ENCODE results near the gene GPR32. TPM values are rescaled to one million over a fixed set of nuclear protein-coding genes. Genes with fewer than 3 reads are reported as not detected.
"Not testable (repeated sequence)": the region's sequence is repeated elsewhere in the genome, so short reads cannot be mapped to it uniquely, and the experiment has no call there.

GPR32 gene
- total and polyA plus RNA-seq, 3 donors from 2014 or later, result not detected

DNA sequence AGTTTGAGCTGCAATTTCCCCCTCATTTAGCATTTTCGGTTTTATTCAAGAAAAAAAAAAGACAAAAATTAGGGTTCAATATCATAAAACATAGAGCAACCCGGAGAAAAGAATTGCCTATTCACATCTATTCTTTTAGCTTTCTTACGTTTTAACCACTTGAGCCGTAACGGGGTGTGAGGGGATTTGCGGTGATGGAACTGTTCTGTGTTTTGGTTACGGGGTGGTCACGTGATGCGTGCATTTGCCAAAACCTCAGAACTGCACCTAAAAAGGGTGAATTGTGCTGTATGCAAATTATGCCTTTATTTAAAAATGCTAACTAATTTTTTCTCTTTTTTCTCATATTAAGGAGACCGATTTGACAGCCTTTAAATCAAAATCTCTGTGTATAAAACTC, 25.0 kb upstream of the GPR32 start:
- H3K4me3 ChIP-seq, result no peak overlapping the region
- H3K9me3 ChIP-seq, result no peaks in the 10 kb centered on the region
- DNase-seq, result no peak
- 66 to 72% methylated on average over 10 of the region's 10 CpGs for WGBS, 2 donors
- intact Hi-C loops (cut with DNase I; ENCODE audit: low total_unique reads), result loop anchor here (5.0 kb wide), 1 partner anchor 652 kb away; no protein-coding TSS in a partner anchor
- H3K36me3 ChIP-seq (ENCODE audit: low read depth, missing control alignments), result no peaks in the 10 kb centered on the region
- H3K4me1 ChIP-seq, result no peaks in the 10 kb centered on the region
- TF ChIP-seq, protein P1, sequence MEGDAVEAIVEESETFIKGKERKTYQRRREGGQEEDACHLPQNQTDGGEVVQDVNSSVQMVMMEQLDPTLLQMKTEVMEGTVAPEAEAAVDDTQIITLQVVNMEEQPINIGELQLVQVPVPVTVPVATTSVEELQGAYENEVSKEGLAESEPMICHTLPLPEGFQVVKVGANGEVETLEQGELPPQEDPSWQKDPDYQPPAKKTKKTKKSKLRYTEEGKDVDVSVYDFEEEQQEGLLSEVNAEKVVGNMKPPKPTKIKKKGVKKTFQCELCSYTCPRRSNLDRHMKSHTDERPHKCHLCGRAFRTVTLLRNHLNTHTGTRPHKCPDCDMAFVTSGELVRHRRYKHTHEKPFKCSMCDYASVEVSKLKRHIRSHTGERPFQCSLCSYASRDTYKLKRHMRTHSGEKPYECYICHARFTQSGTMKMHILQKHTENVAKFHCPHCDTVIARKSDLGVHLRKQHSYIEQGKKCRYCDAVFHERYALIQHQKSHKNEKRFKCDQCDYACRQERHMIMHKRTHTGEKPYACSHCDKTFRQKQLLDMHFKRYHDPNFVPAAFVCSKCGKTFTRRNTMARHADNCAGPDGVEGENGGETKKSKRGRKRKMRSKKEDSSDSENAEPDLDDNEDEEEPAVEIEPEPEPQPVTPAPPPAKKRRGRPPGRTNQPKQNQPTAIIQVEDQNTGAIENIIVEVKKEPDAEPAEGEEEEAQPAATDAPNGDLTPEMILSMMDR (IDR thresholded peaks at IDR 0.05), result no peak
- TF ChIP-seq POLR2A (IDR thresholded peaks at IDR 0.05), result no peak
- no peaks in the 10 kb centered on the region for H3K27me3 ChIP-seq
- H3K27ac ChIP-seq, result no peak overlapping the region

DNA sequence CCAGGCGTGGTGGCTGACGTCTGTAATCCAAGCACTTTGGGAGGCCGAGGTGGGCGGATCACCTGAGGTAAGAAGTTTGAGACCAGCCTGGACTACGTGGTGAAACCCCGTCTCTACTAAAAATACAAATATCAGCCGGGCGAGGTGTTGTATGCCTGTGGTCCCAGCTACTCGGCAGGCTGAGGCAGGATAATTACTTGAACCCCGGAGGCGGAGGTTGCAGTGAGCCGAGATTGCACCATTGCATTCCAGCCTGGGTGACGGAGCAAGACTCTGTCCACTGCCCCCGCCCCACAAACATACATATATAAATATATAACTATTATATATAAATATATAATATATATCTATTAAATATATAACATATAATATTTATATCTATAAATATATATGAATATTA, 23.1 kb upstream of the GPR32 start:
- H3K9me3 ChIP-seq; DNase-seq; H3K27me3 ChIP-seq; H3K4me3 ChIP-seq; H3K27ac ChIP-seq; H3K4me1 ChIP-seq; H3K36me3 ChIP-seq (ENCODE audit: low read depth, missing control alignments): not testable (repeated sequence)
- 63 to 83% methylated on average over 14 of the region's 14 CpGs for WGBS, 2 donors
- intact Hi-C loops (cut with DNase I; ENCODE audit: low total_unique reads), result loop anchor here (5.0 kb wide), 1 partner anchor 650 kb away; no protein-coding TSS in a partner anchor

DNA sequence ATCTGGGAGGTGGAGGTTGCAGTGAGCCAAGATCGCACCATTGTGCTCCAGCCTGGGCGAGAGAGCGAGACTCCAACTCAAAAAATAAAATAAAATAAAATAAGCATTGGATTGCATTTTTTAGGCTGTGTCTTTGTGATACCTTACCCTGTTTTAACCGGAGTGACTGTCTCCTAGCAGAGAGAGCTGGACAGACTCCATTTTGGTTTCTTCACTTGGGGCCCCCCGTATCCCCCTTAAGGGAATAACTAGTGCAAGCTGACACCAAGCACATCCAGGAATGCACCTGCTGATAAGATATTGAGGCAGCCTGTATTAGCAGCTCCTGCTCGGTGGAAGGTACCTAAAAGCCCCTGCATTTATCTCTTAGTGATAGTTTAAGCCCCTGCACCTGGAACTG, 20.8 kb upstream of the GPR32 start:
- Histone ChIP-seq H3K36me3 (ENCODE audit: low read depth, missing control alignments) (no peaks in the 10 kb centered on the region), H3K4me1 (no peaks in the 10 kb centered on the region), H3K27ac (no peak overlapping the region), H3K4me3 (no peak overlapping the region), H3K27me3 (no peaks in the 10 kb centered on the region), H3K9me3 (no peaks in the 10 kb centered on the region)
- DNase-seq, result no peak
- intact Hi-C loops (cut with DNase I; ENCODE audit: low total_unique reads), result loop anchor here (5.0 kb wide), 1 partner anchor 648 kb away; no protein-coding TSS in a partner anchor
- WGBS, 2 donors, result 46 to 56% methylated on average over 6 of the region's 6 CpGs
- TF ChIP-seq, protein P1 (IDR thresholded peaks at IDR 0.05), result no peak
- no peak for TF ChIP-seq POLR2A (IDR thresholded peaks at IDR 0.05)

DNA sequence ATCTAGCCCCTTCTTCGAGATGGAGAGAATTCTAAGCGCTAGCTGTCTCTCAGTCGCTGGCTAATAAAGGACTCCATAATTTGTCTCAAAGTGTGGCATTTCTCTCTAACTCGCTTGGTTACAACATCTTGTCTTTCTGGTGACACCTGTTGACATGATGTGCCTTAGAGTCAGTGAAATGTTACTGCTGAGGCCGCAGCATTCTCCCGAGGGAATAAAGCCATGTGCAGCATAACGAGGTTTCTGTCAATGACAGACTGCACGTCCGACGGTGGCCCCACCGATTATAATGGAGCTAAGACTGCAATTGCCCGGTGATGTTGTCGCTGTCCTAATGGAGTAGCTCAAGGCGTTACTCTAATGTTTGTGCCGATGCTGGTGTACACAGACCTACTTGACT, 20.3 kb upstream of the GPR32 start:
- WGBS, 2 donors, result 55 to 64% methylated on average over 15 of the region's 15 CpGs
- intact Hi-C loops (cut with DNase I; ENCODE audit: low total_unique reads), result no loop called here
- no peak overlapping the region for H3K27ac ChIP-seq
- DNase-seq, result no peak
- no peaks in the 10 kb centered on the region for H3K36me3 ChIP-seq (ENCODE audit: low read depth, missing control alignments)
- no peak overlapping the region for H3K4me3 ChIP-seq
- H3K27me3 ChIP-seq, result no peaks in the 10 kb centered on the region
- no peaks in the 10 kb centered on the region for H3K4me1 ChIP-seq
- no peak for TF ChIP-seq POLR2A (IDR thresholded peaks at IDR 0.05)
- TF ChIP-seq, protein P1 (IDR thresholded peaks at IDR 0.05), result no peak
- no peaks in the 10 kb centered on the region for H3K9me3 ChIP-seq

DNA sequence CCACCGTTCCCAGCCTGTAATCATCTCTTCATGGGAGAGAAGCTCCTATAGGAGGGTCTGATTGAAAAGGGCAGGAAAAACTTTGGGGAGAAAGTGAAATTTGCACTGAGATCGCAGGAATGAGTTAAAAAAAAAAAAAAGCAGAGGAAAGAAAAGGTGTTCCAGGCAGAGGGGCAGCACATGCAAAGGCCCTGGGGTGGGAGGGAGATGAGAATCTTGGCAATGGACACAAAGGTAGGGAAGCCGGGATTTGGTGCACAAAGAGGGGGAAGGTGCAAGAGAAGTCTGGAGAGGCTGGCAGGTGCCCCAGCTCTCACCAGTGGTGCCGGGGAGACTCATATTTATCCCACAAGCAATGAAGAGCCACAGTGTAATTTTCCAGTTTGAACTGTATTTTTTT, 16.4 kb upstream of the GPR32 start:
- intact Hi-C loops (cut with DNase I; ENCODE audit: low total_unique reads), result no loop called here
- H3K27ac ChIP-seq, result no peak overlapping the region
- WGBS, 2 donors, result 94 to 97% methylated on average over 4 of the region's 4 CpGs
- H3K4me3 ChIP-seq, result no peak overlapping the region
- H3K9me3 ChIP-seq, result no peaks in the 10 kb centered on the region
- no peaks in the 10 kb centered on the region for H3K36me3 ChIP-seq (ENCODE audit: low read depth, missing control alignments)
- TF ChIP-seq, protein P1 (IDR thresholded peaks at IDR 0.05), result no peak
- TF ChIP-seq POLR2A (IDR thresholded peaks at IDR 0.05), result no peak
- H3K4me1 ChIP-seq, result no peaks in the 10 kb centered on the region
- no peaks in the 10 kb centered on the region for H3K27me3 ChIP-seq
- DNase-seq, result no peak

DNA sequence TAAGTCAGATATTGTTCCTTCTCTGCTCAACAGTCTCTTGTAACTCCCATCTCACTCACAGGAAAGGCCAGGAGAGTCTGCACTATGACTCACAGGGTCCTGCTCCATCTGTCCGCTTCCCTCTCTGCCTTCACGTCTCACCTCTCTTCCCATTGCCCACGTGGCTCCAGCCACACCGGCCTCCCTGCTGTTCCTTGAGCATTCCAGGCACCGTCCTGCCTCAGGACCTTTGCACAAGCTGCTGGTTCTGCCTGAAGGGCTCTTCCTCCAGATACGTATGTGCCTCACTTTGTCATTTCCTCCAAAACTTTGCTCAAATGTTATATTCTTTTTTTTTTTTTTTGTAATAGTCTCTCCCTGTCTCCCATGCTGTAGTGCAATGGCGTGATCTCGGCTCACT, 14.0 kb upstream of the GPR32 start:
- H3K36me3 ChIP-seq (ENCODE audit: low read depth, missing control alignments); H3K4me3 ChIP-seq; intact Hi-C loops (cut with DNase I; ENCODE audit: low total_unique reads); H3K27ac ChIP-seq; H3K4me1 ChIP-seq; DNase-seq; H3K9me3 ChIP-seq; H3K27me3 ChIP-seq: not testable (repeated sequence)
- WGBS, 2 donors, result 72 to 79% methylated on average over 8 of the region's 8 CpGs

DNA sequence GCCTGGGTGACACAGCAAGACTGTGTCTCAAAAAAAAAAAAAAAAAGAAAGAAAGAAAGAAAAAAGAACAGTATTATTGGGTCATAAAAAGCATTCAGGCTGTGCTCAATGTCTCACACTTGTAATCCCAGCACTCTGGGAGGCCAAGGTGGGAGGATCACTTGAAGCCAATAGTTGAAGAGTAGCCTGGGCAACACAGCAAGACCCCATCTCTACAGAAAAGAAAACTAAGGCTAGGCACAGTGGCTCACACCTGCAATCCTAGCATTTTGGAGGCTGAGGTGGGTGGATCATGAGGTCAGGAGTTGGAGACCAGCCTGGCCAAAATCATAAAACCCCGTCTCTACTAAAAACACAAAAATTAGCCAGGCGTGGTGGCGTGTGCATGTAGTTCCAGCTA, 12.6 kb upstream of the GPR32 start:
- H3K4me1 ChIP-seq, result not testable (repeated sequence)
- WGBS, 2 donors, result 78 to 96% methylated on average over 3 of the region's 3 CpGs

DNA sequence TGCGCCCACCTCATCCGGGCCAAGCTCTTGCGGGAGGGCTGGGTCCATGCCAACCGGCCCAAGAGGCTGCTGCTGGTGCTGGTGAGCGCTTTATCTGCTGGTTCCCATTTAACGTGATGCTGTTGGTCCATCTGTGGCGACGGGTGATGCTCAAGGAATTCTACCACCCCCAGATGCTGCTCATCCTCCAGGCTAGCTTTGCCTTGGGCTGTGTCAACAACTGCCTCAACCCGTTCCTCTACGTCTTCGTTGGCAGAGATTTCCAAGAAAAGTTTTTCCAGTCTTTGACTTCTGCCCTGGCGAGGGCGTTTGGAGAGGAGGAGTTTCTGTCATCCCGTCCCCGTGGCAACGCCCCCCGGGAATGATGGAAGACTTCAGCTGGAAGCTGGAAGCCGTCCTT, 11.2 kb upstream of the GPR32 start:
- intact Hi-C loops (cut with DNase I; ENCODE audit: low total_unique reads); H3K27ac ChIP-seq; H3K4me1 ChIP-seq; H3K36me3 ChIP-seq (ENCODE audit: low read depth, missing control alignments); DNase-seq; H3K27me3 ChIP-seq; H3K9me3 ChIP-seq; H3K4me3 ChIP-seq: not testable (repeated sequence)
- 60 to 66% methylated on average over 16 to 18 of the region's 18 CpGs for WGBS, 2 donors

More for the DNA sequence above, 12.6 kb upstream of the GPR32 start:
- intact Hi-C loops (cut with DNase I; ENCODE audit: low total_unique reads); DNase-seq; H3K9me3 ChIP-seq; H3K4me3 ChIP-seq; H3K27me3 ChIP-seq; H3K36me3 ChIP-seq (ENCODE audit: low read depth, missing control alignments); H3K27ac ChIP-seq: not testable (repeated sequence)

Measured in testis (tissue), 3 donors.